SK-N-SH (cell line): Measurements from ENCODE around the gene FAM180B. TPM values are rescaled to one million over a fixed set of nuclear protein-coding genes. Genes with fewer than 3 reads are reported as not detected.

Source experiments
- CTCF ChIA-PET: fragments of 300-600, 350-600 bp; formaldehyde crosslinking; extraction: SDS; loops from one replicate; lab custom pipeline; 2021; lab: Yijun Ruan, JAX
- POLR2A ChIA-PET: fragments of 350-600 bp; sonication (Branson Sonifier 250); formaldehyde crosslinking; extraction: SDS; loops from one replicate; lab custom pipeline; 2020; ENCODE audit warnings: antibody characterized with exemption, inconsistent platforms; lab: Yijun Ruan, JAX
- DNase-seq: peaks from one replicate; pipeline ENCODE4 v3.0.0; 2012
- H2AFZ ChIP-seq: fragments of 200-600 bp; sonication (generic); 2 replicates; pipeline ENCODE4 v1.8.1; 2016; ENCODE audit warnings: antibody characterized with exemption, mild to moderate bottlenecking, low read depth
- H3F3A ChIP-seq: fragments of 200-600 bp; sonication (generic); replicated peaks from 2 replicates; pipeline ENCODE3; 2016; ENCODE audit warnings: antibody characterized with exemption, mild to moderate bottlenecking; ENCODE audit not compliant: insufficient read depth
- H3K27ac ChIP-seq, 2 experiments: fragments of 200-500 bp in 1 of 2; fragments of 200-600 bp in 1 of 2; sonication (Bioruptor generic) in 1 of 2; sonication (generic), shearing (Covaris generic) in 1 of 2; 2 replicates each; pipeline versions ENCODE4 v1.5.1 to v1.6.1; 2014 to 2016; ENCODE audit warnings: low read depth in 2 of 2, inconsistent platforms in 1 of 2, low read length in 1 of 2, mild to moderate bottlenecking in 1 of 2, mixed read lengths in 1 of 2
- H3K27me3 ChIP-seq: fragments of 200-600 bp; sonication (generic), shearing (Covaris generic); 2 replicates; pipeline ENCODE4 v1.6.1; 2016; ENCODE audit warnings: mixed run types; ENCODE audit not compliant: insufficient read depth
- H3K36me3 ChIP-seq, 2 experiments: fragments of 200-500 bp in 1 of 2; fragments of 200-600 bp in 1 of 2; sonication (Bioruptor generic) in 1 of 2; sonication (generic) in 1 of 2; replicated peaks in 1 of 2; 2 replicates each; pipeline versions ENCODE3 to v1.5.1; 2014 to 2016; ENCODE audit warnings: low read length in 1 of 2, mild to moderate bottlenecking in 1 of 2; ENCODE audit not compliant: insufficient read depth in 2 of 2, control insufficient read depth in 1 of 2
- H3K4me1 ChIP-seq, 2 experiments: fragments of 200-500 bp in 1 of 2; fragments of 200-600 bp in 1 of 2; sonication (Bioruptor generic) in 1 of 2; sonication (generic), shearing (Covaris generic) in 1 of 2; 2 replicates each; pipeline versions ENCODE4 v1.5.1 to v1.6.1; 2014 to 2016; ENCODE audit warnings: low read depth in 1 of 2, low read length in 1 of 2, mixed run types in 1 of 2; ENCODE audit not compliant: insufficient read depth in 2 of 2, control insufficient read depth in 1 of 2
- H3K4me2 ChIP-seq: fragments of 200-600 bp; sonication (generic), shearing (Covaris generic); 2 replicates; pipeline ENCODE4 v1.6.1; 2017; ENCODE audit warnings: mixed run types
- H3K4me3 ChIP-seq, 2 experiments: fragments of 200-500 bp in 1 of 2; fragments of 200-600 bp in 1 of 2; sonication (Bioruptor generic) in 1 of 2; sonication (generic), shearing (Covaris generic) in 1 of 2; 2 replicates each; pipeline versions ENCODE4 v1.5.1 to v1.8.1; 2014 to 2016; ENCODE audit warnings: low read depth in 2 of 2, inconsistent platforms in 1 of 2, low read length in 1 of 2, mild to moderate bottlenecking in 1 of 2, mixed read lengths in 1 of 2, moderate library complexity in 1 of 2
- H3K79me2 ChIP-seq: fragments of 200-600 bp; sonication (generic); 2 replicates; pipeline ENCODE4 v1.8.1; 2017; ENCODE audit warnings: mild to moderate bottlenecking; ENCODE audit not compliant: insufficient read depth
- H3K9ac ChIP-seq: fragments of 200-600 bp; sonication (generic); 2 replicates; pipeline ENCODE4 v1.6.1; 2017; ENCODE audit warnings: mixed run types
- H3K9me2 ChIP-seq: fragments of 200-600 bp; sonication (generic); 2 replicates; pipeline ENCODE4 v1.6.1; 2017; ENCODE audit warnings: mixed run types
- H3K9me3 ChIP-seq: fragments of 200-600 bp; sonication (generic); 2 replicates; pipeline ENCODE4 v1.6.1; 2017; ENCODE audit warnings: mixed run types, mild to moderate bottlenecking, moderate library complexity
- H4K20me1 ChIP-seq: fragments of 200-600 bp; sonication (generic); 2 replicates; pipeline ENCODE4 v1.6.1; 2017; ENCODE audit warnings: mild to moderate bottlenecking, mixed run types; ENCODE audit not compliant: insufficient read depth
- CHD2 ChIP-seq: fragments of 150-350 bp; IDR thresholded peaks from 2 replicates; pipeline ENCODE4 v1.6.1; 2018; ENCODE audit warnings: low read length; ENCODE audit not compliant: partially characterized antibody
- ELF1 ChIP-seq: IDR thresholded peaks from 2 replicates; pipeline ENCODE4 v1.4.0; 2012
- EP300 ChIP-seq, 2 experiments: IDR thresholded peaks; 2 replicates each; pipeline versions ENCODE4 v1.4.0 to v1.6.1; 2012; ENCODE audit warnings: borderline replicate concordance in 1 of 2, low read depth in 1 of 2, low read length in 1 of 2
- FOSL2 ChIP-seq: IDR thresholded peaks from 2 replicates; pipeline ENCODE4 v1.4.0; 2012; ENCODE audit warnings: low read depth, mild to moderate bottlenecking, moderate library complexity, borderline replicate concordance
- FOXM1 ChIP-seq: IDR thresholded peaks from 2 replicates; pipeline ENCODE4 v1.4.0; 2012; ENCODE audit warnings: low read depth, mild to moderate bottlenecking
- GATA2 ChIP-seq: sonication (generic); formaldehyde crosslinking; IDR thresholded peaks from 2 replicates; pipeline ENCODE4 v1.5.0; 2020; ENCODE audit warnings: mild to moderate bottlenecking, missing genetic modification reagents
- MXI1 ChIP-seq: IDR thresholded peaks from 2 replicates; pipeline ENCODE4 v1.6.1; 2012; ENCODE audit warnings: mild to moderate bottlenecking, low read depth, low read length, improper control_type of control experiment
- NFIC ChIP-seq: IDR thresholded peaks from 2 replicates; pipeline ENCODE4 v1.4.0; 2012; ENCODE audit warnings: borderline replicate concordance
- NRF1 ChIP-seq: IDR thresholded peaks from 2 replicates; pipeline ENCODE4 v1.6.1; 2012; ENCODE audit warnings: low read depth, mild to moderate bottlenecking, low read length
- PBX3 ChIP-seq: IDR thresholded peaks from 2 replicates; pipeline ENCODE4; 2012
- RAD21 ChIP-seq: IDR thresholded peaks from 2 replicates; pipeline ENCODE4 v1.6.1; 2012; ENCODE audit warnings: mild to moderate bottlenecking, low read length
- REST ChIP-seq: IDR thresholded peaks from 2 replicates; pipeline ENCODE4 v1.6.1; 2012; ENCODE audit warnings: mild to moderate bottlenecking, low read depth, low read length, moderate library complexity
- RFX5 ChIP-seq: IDR thresholded peaks from 2 replicates; pipeline ENCODE4 v1.6.1; 2012; ENCODE audit warnings: mild to moderate bottlenecking, improper control_type of control experiment, low read length
- RXRA ChIP-seq: IDR thresholded peaks from 2 replicates; pipeline ENCODE4 v1.4.0; 2012; ENCODE audit warnings: low read depth, mild to moderate bottlenecking, borderline replicate concordance
- TAF1 ChIP-seq: IDR thresholded peaks from 2 replicates; pipeline ENCODE4 v1.6.1; 2012; ENCODE audit warnings: low read depth, mild to moderate bottlenecking, low read length, moderate library complexity, borderline replicate concordance
- USF1 ChIP-seq: IDR thresholded peaks from 2 replicates; pipeline ENCODE4 v1.4.0; 2012; ENCODE audit warnings: low read depth, borderline replicate concordance
- USF2 ChIP-seq: fragments of 150-350 bp; IDR thresholded peaks from 2 replicates; pipeline ENCODE4 v1.6.1; 2017; ENCODE audit warnings: antibody characterized with exemption, low read length, low read depth, borderline replicate concordance
- YY1 ChIP-seq: IDR thresholded peaks from 2 replicates; pipeline ENCODE4 v1.4.0; 2012; ENCODE audit warnings: low read depth, mild to moderate bottlenecking
- polyA plus RNA-seq, 3 experiments: library from polyadenylated mRNA; depleted of rRNA; stranded (reverse); fragments of >200 nt; gene quantifications; 2 replicates each; pipeline ENCODE4 v1.2.3, GENCODE V29; 2012
- TF ChIP-seq, protein P1 (sequence below): fragments of 150-350 bp; IDR thresholded peaks from 2 replicates; pipeline ENCODE4 v1.6.1; 2016; ENCODE audit warnings: mild to moderate bottlenecking, low read depth, low read length

Gene FAM180B
- polyA plus RNA-seq, 1 of the 3 experiments (the other 2 are of a cell fraction) = not detected

DNA sequence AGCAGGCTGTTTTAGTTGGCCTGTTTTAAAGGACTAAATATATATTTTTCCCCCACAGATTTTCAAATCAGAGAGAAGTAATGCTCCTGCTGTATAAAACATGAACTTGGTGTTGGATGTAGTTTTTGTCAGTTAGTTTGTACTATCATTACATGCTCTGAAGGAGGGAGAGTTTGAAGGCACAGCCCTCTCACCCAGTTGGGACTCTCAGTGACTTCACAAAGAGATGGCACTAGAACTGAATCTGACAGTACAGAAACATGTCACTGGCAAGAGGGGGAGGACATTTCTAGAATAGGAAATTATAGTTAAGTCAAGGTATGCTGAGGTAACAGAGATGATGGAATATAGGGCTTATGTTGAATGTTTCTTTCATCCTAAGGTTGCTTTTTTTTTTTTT, 28.8 kb downstream of the FAM180B start:
- POLR2A ChIA-PET = no interaction called here
- CTCF ChIA-PET = no interaction called here

More for the DNA sequence above, 28.8 kb downstream of the FAM180B start:
- no peaks in the 10 kb centered on the region for H3K9me2 ChIP-seq
- no peaks in the 10 kb centered on the region for H4K20me1 ChIP-seq
- no peak overlapping the region for H3K27ac ChIP-seq
- no peak overlapping the region for H2AFZ ChIP-seq
- peaks cover 18% of the 10 kb centered on the region for H3F3A ChIP-seq
- no peak overlapping the region for H3K9ac ChIP-seq
- peaks cover 3 to 9% of the 10 kb centered on the region in 2 experiments; a peak in 2 of 4 replicates for H3K4me1 ChIP-seq
- H3K79me2 ChIP-seq = no peaks in the 10 kb centered on the region
- no peak for DNase-seq
- no peaks in the 10 kb centered on the region for H3K9me3 ChIP-seq
- no peak overlapping the region for H3K4me2 ChIP-seq
- no peaks in the 10 kb centered on the region for H3K27me3 ChIP-seq
- no peak overlapping the region for H3K4me3 ChIP-seq
- H3K36me3 ChIP-seq = peaks cover 16 to 20% of the 10 kb centered on the region in 2 experiments
- no peak for TF ChIP-seq NRF1
- no peak for TF ChIP-seq USF2
- TF ChIP-seq, protein P1, sequence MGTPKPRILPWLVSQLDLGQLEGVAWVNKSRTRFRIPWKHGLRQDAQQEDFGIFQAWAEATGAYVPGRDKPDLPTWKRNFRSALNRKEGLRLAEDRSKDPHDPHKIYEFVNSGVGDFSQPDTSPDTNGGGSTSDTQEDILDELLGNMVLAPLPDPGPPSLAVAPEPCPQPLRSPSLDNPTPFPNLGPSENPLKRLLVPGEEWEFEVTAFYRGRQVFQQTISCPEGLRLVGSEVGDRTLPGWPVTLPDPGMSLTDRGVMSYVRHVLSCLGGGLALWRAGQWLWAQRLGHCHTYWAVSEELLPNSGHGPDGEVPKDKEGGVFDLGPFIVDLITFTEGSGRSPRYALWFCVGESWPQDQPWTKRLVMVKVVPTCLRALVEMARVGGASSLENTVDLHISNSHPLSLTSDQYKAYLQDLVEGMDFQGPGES = no peak
- no peak for TF ChIP-seq FOSL2
- no peak for TF ChIP-seq RAD21
- TF ChIP-seq NFIC = no peak
- no peak for TF ChIP-seq CHD2
- no peak for TF ChIP-seq USF1
- TF ChIP-seq MXI1 = no peak
- no peak for TF ChIP-seq TAF1
- TF ChIP-seq YY1 = no peak
- no peak for TF ChIP-seq EP300 (IDR thresholded peaks at IDR 0.05; ENCODE audit: borderline replicate concordance in 1 of 2, low read depth in 1 of 2, low read length in 1 of 2)
- no peak for TF ChIP-seq FOXM1
- no peak for TF ChIP-seq ELF1
- no peak for TF ChIP-seq GATA2
- no peak for TF ChIP-seq REST
- TF ChIP-seq RXRA = no peak
- TF ChIP-seq RFX5 = no peak
- TF ChIP-seq PBX3 = no peak
- TF ChIP-seq, all 33 proteins: peak for 0
